Brain microvascular endothelial cell (primary cell): ENCODE results near the gene JARID2.
A peak's percentile ranks its signal among the peaks of the same experiment; 100 is the strongest.

Source experiments
- DNase-seq: peaks from one replicate; pipeline ENCODE4 v3.0.0-alpha.2; 2020
- H3K27ac ChIP-seq: fragments of 250-450 bp; sonication (Bioruptor Pico); 2 replicates; pipeline ENCODE4 v1.5.1; 2020; ENCODE audit warnings: mild to moderate bottlenecking, moderate library complexity
- H3K27me3 ChIP-seq: fragments of 250-450 bp; sonication (Bioruptor Pico); replicated peaks from 2 replicates; pipeline ENCODE4 v1.5.1; 2020; ENCODE audit warnings: mild to moderate bottlenecking
- H3K36me3 ChIP-seq: fragments of 250-450 bp; sonication (Bioruptor Pico); replicated peaks from 2 replicates; pipeline ENCODE4 v1.5.1; 2020; ENCODE audit warnings: mild to moderate bottlenecking
- H3K4me3 ChIP-seq: 2 replicates; pipeline ENCODE4 v1.5.1; 2011; ENCODE audit warnings: low read depth, mild to moderate bottlenecking, control low read depth, low read length, moderate library complexity
- in situ Hi-C: cut with HindIII; loops from 2 replicates; pipeline ENCODE4 v1.10.0; 2017; ENCODE audit warnings: low sequenced_read_pairs, low pct_ligation_motif_present
- TF ChIP-seq, protein P1 (sequence below): IDR thresholded peaks from 2 replicates; pipeline ENCODE4 v1.5.1; 2011; ENCODE audit warnings: low read depth, mild to moderate bottlenecking, moderate library complexity, low read length, control low read depth, inconsistent platforms; ENCODE audit errors: missing control alignments

JARID2 gene

GRCh38 chr6:15248451-15249370, 2.8 kb downstream of the JARID2 start:
- peak; percentile 92 for DNase-seq
- Histone ChIP-seq H3K27me3 (no peaks in the 10 kb centered on the region), H3K36me3 (no peaks in the 10 kb centered on the region), H3K4me3 (peak overlapping the region; percentile 73), H3K27ac (peak overlapping the region; percentile 85)
- in situ Hi-C loops: no loop called here
- TF ChIP-seq, protein P1, sequence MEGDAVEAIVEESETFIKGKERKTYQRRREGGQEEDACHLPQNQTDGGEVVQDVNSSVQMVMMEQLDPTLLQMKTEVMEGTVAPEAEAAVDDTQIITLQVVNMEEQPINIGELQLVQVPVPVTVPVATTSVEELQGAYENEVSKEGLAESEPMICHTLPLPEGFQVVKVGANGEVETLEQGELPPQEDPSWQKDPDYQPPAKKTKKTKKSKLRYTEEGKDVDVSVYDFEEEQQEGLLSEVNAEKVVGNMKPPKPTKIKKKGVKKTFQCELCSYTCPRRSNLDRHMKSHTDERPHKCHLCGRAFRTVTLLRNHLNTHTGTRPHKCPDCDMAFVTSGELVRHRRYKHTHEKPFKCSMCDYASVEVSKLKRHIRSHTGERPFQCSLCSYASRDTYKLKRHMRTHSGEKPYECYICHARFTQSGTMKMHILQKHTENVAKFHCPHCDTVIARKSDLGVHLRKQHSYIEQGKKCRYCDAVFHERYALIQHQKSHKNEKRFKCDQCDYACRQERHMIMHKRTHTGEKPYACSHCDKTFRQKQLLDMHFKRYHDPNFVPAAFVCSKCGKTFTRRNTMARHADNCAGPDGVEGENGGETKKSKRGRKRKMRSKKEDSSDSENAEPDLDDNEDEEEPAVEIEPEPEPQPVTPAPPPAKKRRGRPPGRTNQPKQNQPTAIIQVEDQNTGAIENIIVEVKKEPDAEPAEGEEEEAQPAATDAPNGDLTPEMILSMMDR: peak; percentile 47

DNA sequence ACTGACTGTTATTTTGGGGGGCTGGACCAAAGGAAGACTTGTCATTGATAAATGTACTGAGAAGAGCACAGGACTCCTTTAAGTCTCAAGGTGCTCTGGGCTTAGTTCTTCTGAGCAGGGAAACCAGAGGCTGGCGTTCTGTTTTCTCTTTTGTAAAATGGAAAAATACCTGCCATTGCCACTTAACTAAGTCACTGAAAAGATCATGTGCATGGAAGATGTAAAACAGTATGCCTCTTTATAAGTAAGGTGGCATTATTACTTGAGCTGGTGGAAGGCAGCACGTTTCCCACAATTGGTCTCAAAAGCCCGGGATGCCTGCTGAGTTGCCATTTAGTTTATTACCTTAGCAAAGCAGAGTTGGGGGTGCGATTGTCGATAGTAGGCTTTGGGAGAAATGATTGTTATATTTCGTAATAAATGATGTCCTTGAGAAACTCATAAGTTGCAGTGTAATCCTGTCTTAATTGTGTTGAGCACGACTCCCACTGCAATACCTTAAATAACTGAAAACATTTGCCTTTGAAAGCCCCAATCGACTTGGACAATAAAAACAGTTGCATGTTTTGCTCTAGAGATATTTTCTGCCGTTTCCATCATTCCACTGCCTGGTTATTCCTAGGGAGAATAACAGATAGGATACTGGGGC, 3.6 kb downstream of the JARID2 start:
- Histone ChIP-seq H3K4me3 (peak overlapping the region; percentile 73), H3K36me3 (no peaks in the 10 kb centered on the region), H3K27ac (peak overlapping the region; percentile 85), H3K27me3 (no peaks in the 10 kb centered on the region)
- in situ Hi-C loops: no loop called here
- no peak for DNase-seq
- TF ChIP-seq, protein P1: no peak

GRCh38 chr6:15250187-15251168, 4.6 kb downstream of the JARID2 start:
- DNase-seq: no peak
- Histone ChIP-seq H3K36me3 (no peaks in the 10 kb centered on the region), H3K27me3 (no peaks in the 10 kb centered on the region), H3K27ac (no peak overlapping the region), H3K4me3 (no peak overlapping the region)
- in situ Hi-C loops: no loop called here
- TF ChIP-seq, protein P1: no peak

DNA sequence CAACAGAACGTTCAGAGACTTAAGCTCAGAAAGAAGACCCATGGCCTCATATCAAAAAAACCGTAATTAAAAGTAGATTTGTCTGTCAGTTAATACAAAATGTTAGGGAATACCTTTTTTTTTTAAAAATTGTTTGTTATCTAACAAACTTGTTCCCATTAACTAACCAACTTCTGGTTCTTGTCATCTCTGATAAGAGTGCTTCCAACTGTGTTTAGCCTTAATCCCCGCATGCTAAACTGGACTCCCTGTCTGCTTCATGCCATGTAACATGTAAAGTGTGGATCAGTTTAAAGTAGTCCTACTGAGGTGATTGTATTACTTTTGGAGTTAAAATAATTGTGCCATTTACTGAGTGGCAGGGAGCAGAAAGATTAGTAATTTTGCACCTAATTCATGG, 6.3 kb downstream of the JARID2 start:
- in situ Hi-C loops: no loop called here
- H3K27me3 ChIP-seq: no peaks in the 10 kb centered on the region
- H3K27ac ChIP-seq: no peak overlapping the region
- H3K36me3 ChIP-seq: no peaks in the 10 kb centered on the region
- no peak overlapping the region for H3K4me3 ChIP-seq
- TF ChIP-seq, protein P1: no peak
- no peak for DNase-seq

- DNase-seq: no peak
- Histone ChIP-seq H3K36me3 (no peaks in the 10 kb centered on the region), H3K27ac (no peak overlapping the region), H3K27me3 (no peaks in the 10 kb centered on the region), H3K4me3 (no peak overlapping the region)
- in situ Hi-C loops: no loop called here
- TF ChIP-seq, protein P1: no peak
Measured at GRCh38 chr6:15253203-15254022, 7.5 kb downstream of the JARID2 start.
